GM20431 (cell line): Measurements from ENCODE around the gene DRD4.

Source experiments
- in situ Hi-C: fragments of 300-500 bp; cut with MseI, MboI; formaldehyde crosslinking; loops from one replicate; pipeline ENCODE4 v1.15.0; 2020; ENCODE audit warnings: low sequenced_read_pairs; ENCODE audit not compliant: unreplicated experiment

The DRD4 gene

DNA sequence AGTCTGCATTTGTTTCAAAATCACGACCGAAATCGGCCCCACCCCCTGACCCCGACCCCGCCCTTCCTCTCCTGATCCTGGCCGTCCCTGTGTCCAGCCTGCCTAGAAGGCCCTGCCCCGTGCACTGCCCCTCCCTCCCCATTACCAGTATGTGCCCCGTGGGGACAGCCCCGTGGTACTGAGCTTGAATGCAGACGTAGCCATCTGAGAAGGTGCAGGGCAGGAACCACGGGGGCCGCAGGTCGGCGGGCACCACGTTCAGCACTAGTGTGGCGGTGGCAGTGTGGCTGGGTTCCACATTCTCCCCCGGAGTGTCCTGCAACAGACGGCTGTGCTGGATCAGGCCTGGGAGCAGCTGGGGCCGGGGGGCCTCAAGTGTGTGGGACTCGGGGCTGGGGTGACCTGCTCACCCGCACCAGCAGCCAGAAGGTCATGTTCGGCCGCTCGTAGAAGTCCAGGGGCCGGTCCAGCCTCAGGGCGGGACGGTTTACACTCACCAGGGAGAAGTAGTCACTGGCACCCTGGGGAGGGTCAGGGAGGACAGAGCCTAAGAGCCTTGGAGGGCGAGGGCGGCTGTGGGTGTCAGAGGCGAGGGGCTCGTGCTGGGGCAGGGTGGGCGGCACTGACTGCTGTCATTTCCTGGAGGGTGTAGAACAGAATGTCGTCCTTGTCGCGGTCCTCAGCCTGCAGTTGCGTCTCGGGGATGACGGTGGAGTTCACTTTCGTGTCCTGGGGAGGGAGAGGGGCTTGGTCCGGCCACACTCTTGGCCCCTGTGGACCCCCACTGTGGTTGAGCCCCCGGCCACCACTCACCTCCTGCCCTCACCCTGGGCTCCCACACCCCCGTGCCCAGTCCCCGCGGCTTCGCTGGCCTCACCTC is 15.9 kb upstream of the DRD4 start:
- in situ Hi-C loops = no loop called here

GRCh38 chr11:621838-622237 is 15.2 kb upstream of the DRD4 start:
- in situ Hi-C loops = no loop called here

DNA sequence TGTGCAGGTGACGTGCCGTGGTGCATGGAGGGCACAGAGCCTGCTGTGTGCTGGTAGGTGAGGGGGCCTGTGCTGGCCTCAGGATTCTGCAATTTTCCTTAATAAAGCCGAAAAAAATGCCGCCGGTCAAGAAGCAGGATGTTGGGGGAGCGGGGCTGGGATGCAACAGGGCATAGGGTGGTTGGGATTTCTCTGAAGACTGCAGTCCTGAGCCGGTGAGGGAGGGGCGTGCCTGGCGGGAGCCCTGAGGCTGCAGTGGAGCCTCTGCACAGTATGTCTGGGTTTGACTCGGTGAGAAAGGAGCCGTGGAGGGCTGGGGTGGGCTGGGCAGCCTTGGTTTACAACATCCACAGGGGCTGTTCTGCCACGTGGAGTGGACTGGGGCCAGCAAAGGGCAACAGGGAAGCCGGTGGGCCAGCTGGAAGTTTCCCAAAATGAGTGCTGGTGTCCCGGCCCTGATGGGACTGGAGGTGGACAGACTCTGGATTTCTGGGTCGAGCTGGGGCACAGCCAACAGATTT is 13.7 kb upstream of the DRD4 start:
- in situ Hi-C loops = no loop called here

GRCh38 chr11:623999-624704 is 12.9 kb upstream of the DRD4 start:
- in situ Hi-C loops = no loop called here

GRCh38 chr11:624705-625635 is 12.1 kb upstream of the DRD4 start, which contains the start of gene CDHR5:
CDHR5 (minus strand) TSS chr11:624955; CDS start chr11:624902, 53 bp downstream.
- in situ Hi-C loops = no loop called here

DNA sequence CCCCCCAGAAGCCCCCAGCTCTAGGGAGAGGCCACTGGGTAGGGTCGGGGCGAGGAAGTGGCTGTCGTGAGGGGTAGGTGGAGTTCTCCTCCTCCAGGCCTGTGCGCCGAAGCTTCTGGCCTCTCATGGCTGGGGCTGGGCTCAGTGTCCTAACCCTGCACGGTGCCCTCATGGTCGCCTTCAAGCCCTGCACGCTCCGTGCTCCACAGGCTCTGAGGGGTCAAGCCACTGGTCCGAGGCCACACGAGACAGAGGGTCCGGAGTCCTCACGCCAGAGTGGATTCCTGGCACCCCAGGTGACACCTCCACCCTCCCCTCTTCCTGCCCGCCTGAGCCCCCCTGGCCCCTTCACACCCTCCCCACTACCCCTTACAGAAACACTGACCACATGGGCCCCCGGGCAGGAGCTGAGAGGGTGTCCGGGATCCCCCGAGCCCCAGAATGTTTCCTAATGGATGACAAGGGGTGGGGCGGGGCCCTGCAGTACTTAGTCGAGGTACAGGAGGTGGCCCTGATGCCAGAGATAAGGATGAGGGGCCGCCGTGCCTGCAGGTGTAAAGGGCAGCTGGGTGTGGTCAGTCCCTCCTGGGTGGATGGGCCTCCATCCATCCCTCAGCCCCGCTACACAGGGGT is 11.3 kb upstream of the DRD4 start:
- in situ Hi-C loops = no loop called here

DNA sequence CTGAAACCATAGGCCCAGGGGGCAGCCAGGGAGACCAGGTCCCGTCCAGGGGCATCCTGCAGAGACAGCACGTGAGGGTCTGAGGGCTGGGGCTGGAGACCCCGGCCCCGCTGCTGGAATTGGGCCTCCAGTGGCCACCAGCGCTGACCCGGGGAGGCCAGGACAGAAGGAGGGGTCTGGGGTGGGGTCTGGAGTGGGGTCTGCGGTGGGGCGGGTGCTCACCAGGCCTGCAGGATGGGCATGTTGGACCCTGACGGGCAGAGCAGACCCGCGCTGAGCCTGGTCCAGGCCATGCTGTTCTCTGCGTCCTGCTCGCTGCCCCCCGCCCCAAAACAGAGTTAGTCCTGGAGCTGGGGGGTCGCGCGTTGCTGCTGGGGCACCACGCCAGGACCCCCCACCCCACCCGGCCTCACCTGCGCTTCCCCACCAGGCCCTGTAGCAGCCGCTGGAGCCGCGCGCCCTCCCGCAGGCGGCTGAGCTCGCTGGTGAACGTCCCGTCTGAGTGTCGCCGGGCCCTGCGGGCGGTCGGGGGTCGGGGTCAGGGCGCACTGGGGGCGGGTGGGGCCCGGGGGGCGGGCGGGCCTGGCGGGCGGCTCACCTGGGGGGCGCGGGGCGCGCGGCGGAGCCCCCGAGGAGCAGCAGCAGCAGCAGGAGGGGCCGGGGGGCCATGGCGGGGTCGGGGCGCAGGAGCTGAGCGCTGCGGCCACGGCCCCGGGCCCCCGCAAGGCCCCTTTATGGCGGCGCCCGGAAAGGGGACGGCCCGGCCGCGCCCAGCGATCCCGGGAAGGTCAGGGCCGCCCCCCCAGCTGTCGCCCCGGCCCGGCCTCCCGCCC is 10.4 kb upstream of the DRD4 start, which contains the start of gene SCT:
Gene SCT (minus strand): TSS at position 707 of the 833 bp plus-strand sequence. CDS start 38 bp downstream, at position 669.
- in situ Hi-C loops = no loop called here

- in situ Hi-C loops = no loop called here
These were observed 9.8 kb upstream of the DRD4 start for GRCh38 chr11:627308-627576.

DNA sequence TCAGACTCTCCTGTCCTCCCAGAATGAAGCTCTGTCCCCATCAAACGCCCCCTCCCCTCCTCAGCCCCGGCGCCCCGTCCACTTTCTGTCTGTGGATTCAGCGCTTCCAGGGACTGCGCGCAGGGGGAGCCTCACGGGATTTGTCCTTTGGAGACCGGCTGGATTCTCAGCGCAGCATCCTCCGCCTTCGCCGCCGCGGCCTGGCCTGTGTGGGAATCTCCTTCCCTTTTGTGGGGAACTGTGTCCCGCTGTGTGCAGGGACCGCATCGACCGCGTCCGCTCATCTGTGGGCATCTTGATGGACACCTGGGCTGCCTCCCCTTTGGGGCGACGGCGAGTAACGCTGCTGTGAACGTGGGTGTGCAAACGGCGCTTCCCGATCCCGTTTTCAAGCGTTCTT is 9.0 kb upstream of the DRD4 start:
- in situ Hi-C loops = no loop called here

GRCh38 chr11:629237-629583 is 7.9 kb upstream of the DRD4 start:
- in situ Hi-C loops = no loop called here

DNA sequence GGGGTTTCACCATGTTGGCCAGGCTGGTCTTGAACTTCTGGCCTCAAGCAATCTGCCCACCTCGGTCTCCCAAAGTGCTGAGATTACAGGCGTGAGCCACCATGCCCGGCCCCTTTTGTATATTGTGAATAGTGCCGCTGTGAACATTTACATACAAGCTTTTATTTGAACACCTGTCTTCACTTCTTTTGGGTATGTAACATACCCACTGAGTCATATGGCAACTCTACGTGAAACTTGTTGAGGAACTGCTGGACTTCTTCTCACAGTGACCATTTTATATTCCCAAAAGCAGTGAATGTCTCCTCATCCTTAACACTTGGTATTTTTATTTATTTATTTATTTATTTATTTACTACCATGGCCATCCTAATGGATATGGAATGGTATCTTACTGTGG is 6.2 kb upstream of the DRD4 start:
- in situ Hi-C loops = no loop called here

- in situ Hi-C loops = no loop called here
These were observed 1.0 kb upstream of the DRD4 start for GRCh38 chr11:635945-636510.

DNA sequence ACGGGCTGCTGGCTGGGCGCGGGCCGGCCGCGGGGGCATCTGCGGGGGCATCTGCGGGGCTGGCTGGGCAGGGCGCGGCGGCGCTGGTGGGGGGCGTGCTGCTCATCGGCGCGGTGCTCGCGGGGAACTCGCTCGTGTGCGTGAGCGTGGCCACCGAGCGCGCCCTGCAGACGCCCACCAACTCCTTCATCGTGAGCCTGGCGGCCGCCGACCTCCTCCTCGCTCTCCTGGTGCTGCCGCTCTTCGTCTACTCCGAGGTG is 194 bp downstream of the DRD4 start:
- in situ Hi-C loops = no loop called here

- in situ Hi-C loops = no loop called here
These were observed 788 bp downstream of the DRD4 start for GRCh38 chr11:637593-638521.

- in situ Hi-C loops = no loop called here
These were observed 1.7 kb downstream of the DRD4 start for GRCh38 chr11:638631-639331.

DNA sequence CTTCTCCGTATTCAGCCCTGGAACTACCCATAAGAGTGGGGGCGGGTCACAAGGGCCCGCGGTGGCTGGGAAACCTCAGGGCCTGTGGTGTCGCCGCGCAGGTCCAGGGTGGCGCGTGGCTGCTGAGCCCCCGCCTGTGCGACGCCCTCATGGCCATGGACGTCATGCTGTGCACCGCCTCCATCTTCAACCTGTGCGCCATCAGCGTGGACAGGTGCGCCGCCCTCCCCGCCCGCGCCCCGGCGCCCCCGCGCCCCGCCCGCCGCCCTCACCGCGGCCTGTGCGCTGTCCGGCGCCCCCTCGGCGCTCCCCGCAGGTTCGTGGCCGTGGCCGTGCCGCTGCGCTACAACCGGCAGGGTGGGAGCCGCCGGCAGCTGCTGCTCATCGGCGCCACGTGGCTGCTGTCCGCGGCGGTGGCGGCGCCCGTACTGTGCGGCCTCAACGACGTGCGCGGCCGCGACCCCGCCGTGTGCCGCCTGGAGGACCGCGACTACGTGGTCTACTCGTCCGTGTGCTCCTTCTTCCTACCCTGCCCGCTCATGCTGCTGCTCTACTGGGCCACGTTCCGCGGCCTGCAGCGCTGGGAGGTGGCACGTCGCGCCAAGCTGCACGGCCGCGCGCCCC is 2.4 kb downstream of the DRD4 start:
- in situ Hi-C loops = no loop called here
